ENCODE results near the gene TAF10. TPM values are rescaled to one million over a fixed set of nuclear protein-coding genes. Genes with fewer than 3 reads are reported as not detected.

TAF10 gene
- total and polyA plus RNA-seq, 8 donors = 44.6 to 127 (median 61.4) TPM

GRCh38 chr11:6588018-6588417, 24.0 kb downstream of the TAF10 start:
- no peak overlapping the region for H3K4me3 ChIP-seq
- no peaks in the 10 kb centered on the region for H3K4me1 ChIP-seq
- peaks cover 3 to 18% of the 10 kb centered on the region in 2 donors for H3K9me3 ChIP-seq
- no peak overlapping the region for H3K27ac ChIP-seq
- DNase-seq = no peak
- no peak for ATAC-seq
- no peak for TF ChIP-seq CTCF (IDR thresholded peaks at IDR 0.05)
- intact Hi-C loops (cut with DNase I) = no loop called here
- H3K27me3 ChIP-seq = no peaks in the 10 kb centered on the region
- H3K36me3 ChIP-seq = peaks cover 0 to 33% of the 10 kb centered on the region in 2 donors

GRCh38 chr11:6587360-6587953, 24.6 kb downstream of the TAF10 start:
- no peak for TF ChIP-seq CTCF (IDR thresholded peaks at IDR 0.05)
- H3K9me3 ChIP-seq = peaks cover 3 to 24% of the 10 kb centered on the region in 2 donors
- H3K36me3 ChIP-seq = peaks cover 0 to 28% of the 10 kb centered on the region in 2 donors
- ATAC-seq (peak; percentile 30), DNase-seq (no peak)
- intact Hi-C loops (cut with DNase I) = no loop called here
- H3K4me3 ChIP-seq = no peak overlapping the region
- H3K4me1 ChIP-seq = no peaks in the 10 kb centered on the region
- H3K27ac ChIP-seq = no peak overlapping the region
- no peaks in the 10 kb centered on the region for H3K27me3 ChIP-seq

GRCh38 chr11:6586434-6587359, 25.3 kb downstream of the TAF10 start:
- peaks cover 3 to 26% of the 10 kb centered on the region in 2 donors for H3K9me3 ChIP-seq
- ATAC-seq (no peak), DNase-seq (no peak)
- intact Hi-C loops (cut with DNase I) = no loop called here
- H3K27me3 ChIP-seq = no peaks in the 10 kb centered on the region
- H3K36me3 ChIP-seq = peaks cover 0 to 20% of the 10 kb centered on the region in 2 donors
- no peak overlapping the region for H3K4me3 ChIP-seq
- H3K4me1 ChIP-seq = no peaks in the 10 kb centered on the region
- no peak for TF ChIP-seq CTCF (IDR thresholded peaks at IDR 0.05)
- no peak overlapping the region for H3K27ac ChIP-seq

GRCh38 chr11:6584528-6584927, 27.5 kb downstream of the TAF10 start:
- TF ChIP-seq CTCF (IDR thresholded peaks at IDR 0.05) = no peak
- no peaks in the 10 kb centered on the region for H3K4me1 ChIP-seq
- no peak for DNase-seq
- H3K27ac ChIP-seq = no peak overlapping the region
- peaks cover 3 to 26% of the 10 kb centered on the region in 2 donors for H3K9me3 ChIP-seq
- H3K36me3 ChIP-seq = peaks cover 0 to 13% of the 10 kb centered on the region in 2 donors
- H3K27me3 ChIP-seq = no peaks in the 10 kb centered on the region
- H3K4me3 ChIP-seq = no peak overlapping the region
- no peak for ATAC-seq
- intact Hi-C loops (cut with DNase I) = no loop called here

- Histone ChIP-seq H3K27me3 (no peaks in the 10 kb centered on the region), H3K4me3 (no peak overlapping the region), H3K36me3 (peaks cover 0 to 13% of the 10 kb centered on the region in 2 donors), H3K27ac (no peak overlapping the region), H3K4me1 (no peaks in the 10 kb centered on the region), H3K9me3 (peaks cover 3 to 26% of the 10 kb centered on the region in 2 donors)
- intact Hi-C loops (cut with DNase I) = no loop called here
- TF ChIP-seq CTCF (IDR thresholded peaks at IDR 0.05) = no peak
- DNase-seq (no peak), ATAC-seq (no peak)
These were observed 28.4 kb downstream of the TAF10 start for GRCh38 chr11:6583584-6583983.

Data from left lung (tissue), 10 donors.